Peyer's patch (tissue), 4 donors: ENCODE data around the gene DNAJC6. TPM values are rescaled to one million over a fixed set of nuclear protein-coding genes. Genes with fewer than 3 reads are reported as not detected.

ENCODE experiments used
- DNase-seq, 3 donors: peaks; one replicate each; pipeline ENCODE4 v3.0.0-alpha.2; 2017 to 2019
- H3K27ac ChIP-seq, 4 donors: fragments of 200-600 bp; sonication (generic); one replicate each; pipeline ENCODE4 v1.5.1; 2016 to 2019
- H3K27me3 ChIP-seq, 2 donors: fragments of 200-600 bp; sonication (generic); one replicate each; pipeline ENCODE4 v1.5.1; 2019
- H3K36me3 ChIP-seq, 3 donors: fragments of 200-600 bp; sonication (generic); one replicate each; pipeline ENCODE4 v1.5.1; 2016 to 2019
- H3K4me1 ChIP-seq, 4 donors: fragments of 200-600 bp; sonication (generic); one replicate each; pipeline ENCODE4 v1.5.1; 2016 to 2019
- H3K4me3 ChIP-seq, 4 donors: fragments of 200-600 bp; sonication (generic); 1 replicate in 3 of 4; 2 replicates in 1 of 4; pipeline ENCODE4 v1.5.1; 2016 to 2019; ENCODE audit warnings: mild to moderate bottlenecking in 1 of 4
- H3K9me3 ChIP-seq, 4 donors: fragments of 200-600 bp; sonication (generic); one replicate each; pipeline ENCODE4 v1.5.1; 2016 to 2019; ENCODE audit warnings: mild to moderate bottlenecking in 1 of 4
- CTCF ChIP-seq, 6 experiments: fragments of 450-650 bp in 4 of 6; fragments of 200-600 bp in 2 of 6; sonication (generic) in 1 of 6; IDR thresholded peaks; one replicate each; pipeline ENCODE4 v1.5.1; 2017 to 2019; ENCODE audit warnings: antibody characterized with exemption in 6 of 6, mild to moderate bottlenecking in 3 of 6, moderate library complexity in 1 of 6
- POLR2A ChIP-seq, 2 donors: fragments of 450-650 bp; IDR thresholded peaks; one replicate each; pipeline ENCODE4 v1.5.1; 2017; ENCODE audit warnings: antibody characterized with exemption in 2 of 2, mild to moderate bottlenecking in 2 of 2, moderate library complexity in 2 of 2
- total RNA-seq, 4 donors: library from RNA; depleted of rRNA; stranded (reverse); fragments of >200 nt; gene quantifications; one replicate each; pipeline ENCODE4 v1.1.0, GENCODE V29; 2016

The DNAJC6 gene
- total RNA-seq, 4 donors from 2014 or later = 0.35 to 1.7 (median 0.76) TPM; not detected in 1

GRCh38 chr1:65269612-65270011, 39.7 kb upstream of the DNAJC6 start:
- Histone ChIP-seq H3K36me3 (no peaks in the 10 kb centered on the region), H3K4me3 (no peak overlapping the region), H3K9me3 (no peaks in the 10 kb centered on the region), H3K27ac (no peak overlapping the region), H3K4me1 (peaks cover 0 to 13% (median 0%) of the 10 kb centered on the region in 4 donors), H3K27me3 (no peaks in the 10 kb centered on the region)
- no peak for DNase-seq
- TF ChIP-seq POLR2A (IDR thresholded peaks at IDR 0.05) (no peak), CTCF (IDR thresholded peaks at IDR 0.05) (no peak)

- TF ChIP-seq CTCF (IDR thresholded peaks at IDR 0.05) (no peak), POLR2A (IDR thresholded peaks at IDR 0.05) (no peak)
- H3K4me3 ChIP-seq = no peak overlapping the region
- no peak for DNase-seq
- H3K27ac ChIP-seq = no peak overlapping the region
- H3K36me3 ChIP-seq = no peaks in the 10 kb centered on the region
- H3K9me3 ChIP-seq = no peaks in the 10 kb centered on the region
- H3K27me3 ChIP-seq = no peaks in the 10 kb centered on the region
- H3K4me1 ChIP-seq = no peaks in the 10 kb centered on the region
Observed at GRCh38 chr1:65276197-65276939, 33.0 kb upstream of the DNAJC6 start.

GRCh38 chr1:65277605-65278347, 31.6 kb upstream of the DNAJC6 start:
- H3K9me3 ChIP-seq = no peaks in the 10 kb centered on the region
- H3K36me3 ChIP-seq = no peaks in the 10 kb centered on the region
- no peak for DNase-seq
- H3K4me1 ChIP-seq = no peaks in the 10 kb centered on the region
- TF ChIP-seq POLR2A (IDR thresholded peaks at IDR 0.05) (no peak), CTCF (IDR thresholded peaks at IDR 0.05) (no peak)
- H3K4me3 ChIP-seq = no peak overlapping the region
- no peaks in the 10 kb centered on the region for H3K27me3 ChIP-seq
- no peak overlapping the region for H3K27ac ChIP-seq

- H3K27me3 ChIP-seq = no peaks in the 10 kb centered on the region
- no peaks in the 10 kb centered on the region for H3K36me3 ChIP-seq
- TF ChIP-seq CTCF (IDR thresholded peaks at IDR 0.05) = no peak
- TF ChIP-seq POLR2A (IDR thresholded peaks at IDR 0.05) = no peak
- DNase-seq = no peak
- no peaks in the 10 kb centered on the region for H3K4me1 ChIP-seq
- no peak overlapping the region for H3K27ac ChIP-seq
- no peaks in the 10 kb centered on the region for H3K9me3 ChIP-seq
- H3K4me3 ChIP-seq = no peak overlapping the region
Observed at GRCh38 chr1:65278376-65279069, 30.8 kb upstream of the DNAJC6 start.

GRCh38 chr1:65279070-65279779, 30.1 kb upstream of the DNAJC6 start:
- TF ChIP-seq POLR2A (IDR thresholded peaks at IDR 0.05) (no peak), CTCF (IDR thresholded peaks at IDR 0.05) (no peak)
- Histone ChIP-seq H3K27ac (no peak overlapping the region), H3K36me3 (no peaks in the 10 kb centered on the region), H3K4me3 (no peak overlapping the region), H3K9me3 (no peaks in the 10 kb centered on the region), H3K4me1 (no peaks in the 10 kb centered on the region), H3K27me3 (no peaks in the 10 kb centered on the region)
- no peak for DNase-seq
